Left ventricle myocardium inferior (tissue), 1 donor: Measurements from ENCODE around the gene TNFRSF17. TPM values are rescaled to one million over a fixed set of nuclear protein-coding genes. Genes with fewer than 3 reads are reported as not detected.
"Not testable (repeated sequence)": the region's sequence is repeated elsewhere in the genome, so short reads cannot be mapped to it uniquely, and the experiment has no call there.

Experiments
- DNase-seq: peaks from one replicate; pipeline ENCODE4 v3.0.0-alpha.2; 2020
- H3K27ac ChIP-seq: fragments of 200-600 bp; replicated peaks from 2 replicates; pipeline ENCODE4 v1.8.0; 2021
- H3K27me3 ChIP-seq: fragments of 200-600 bp; 2 replicates; pipeline ENCODE4 v1.8.0; 2021; ENCODE audit warnings: low read depth
- H3K36me3 ChIP-seq: fragments of 200-600 bp; 2 replicates; pipeline ENCODE4 v1.8.0; 2021
- H3K4me1 ChIP-seq: fragments of 200-600 bp; 2 replicates; pipeline ENCODE4 v1.8.0; 2021
- H3K4me3 ChIP-seq: fragments of 200-600 bp; 2 replicates; pipeline ENCODE4 v1.8.0; 2021; ENCODE audit warnings: mild to moderate bottlenecking, moderate library complexity
- H3K9me3 ChIP-seq: fragments of 200-600 bp; replicated peaks from 2 replicates; pipeline ENCODE4 v1.8.0; 2021
- CTCF ChIP-seq: fragments of 200-600 bp; IDR thresholded peaks from 2 replicates; pipeline ENCODE4 v1.8.0; 2021; ENCODE audit warnings: antibody characterized with exemption, mild to moderate bottlenecking, borderline replicate concordance
- intact Hi-C: fragments of 100-400 bp; cut with micrococcal nuclease; formaldehyde crosslinking; loops from one replicate; pipeline ENCODE4 v1.11.0; 2022
- total RNA-seq: library from RNA; stranded (reverse); fragmentation: NEBNext Ultra II Directional; extraction: Animal tissue kit (Norgen Biotek cat#: 25700); gene quantifications from one replicate; pipeline ENCODE4 v1.2.1, GENCODE V29; 2021
- donor health status: DM: no; HTN: yes; CAD: no; lungs with severe emphysema.

TNFRSF17 gene
- total RNA-seq, 1 donor from 2014 or later, result not detected

GRCh38 chr16:11956558-11956957 is 8.5 kb upstream of the TNFRSF17 start:
- intact Hi-C loops, result no loop called here
- no peak for TF ChIP-seq CTCF
- H3K27me3 ChIP-seq, result no peaks in the 10 kb centered on the region

GRCh38 chr16:11957591-11958395 is 7.2 kb upstream of the TNFRSF17 start:
- intact Hi-C loops, result no loop called here
- no peaks in the 10 kb centered on the region for H3K36me3 ChIP-seq
- H3K4me3 ChIP-seq, result no peak overlapping the region
- no peaks in the 10 kb centered on the region for H3K27me3 ChIP-seq
- H3K27ac ChIP-seq, result no peak overlapping the region
- no peak for DNase-seq
- TF ChIP-seq CTCF, result no peak
- H3K4me1 ChIP-seq, result no peaks in the 10 kb centered on the region
- H3K9me3 ChIP-seq, result no peaks in the 10 kb centered on the region

More at GRCh38 chr16:11956558-11956957, 8.5 kb upstream of the TNFRSF17 start:
- no peaks in the 10 kb centered on the region for H3K36me3 ChIP-seq
- no peak overlapping the region for H3K27ac ChIP-seq
- no peak overlapping the region for H3K4me3 ChIP-seq
- no peaks in the 10 kb centered on the region for H3K9me3 ChIP-seq
- no peaks in the 10 kb centered on the region for H3K4me1 ChIP-seq
- DNase-seq, result no peak

GRCh38 chr16:11962457-11962856 is 2.6 kb upstream of the TNFRSF17 start:
- intact Hi-C loops, H3K36me3 ChIP-seq, H3K4me3 ChIP-seq, H3K27ac ChIP-seq, H3K4me1 ChIP-seq, DNase-seq, H3K9me3 ChIP-seq, H3K27me3 ChIP-seq: not testable (repeated sequence)

GRCh38 chr16:11962978-11963377 is 2.0 kb upstream of the TNFRSF17 start:
- H3K27me3 ChIP-seq, H3K4me3 ChIP-seq, intact Hi-C loops, H3K36me3 ChIP-seq, H3K4me1 ChIP-seq, DNase-seq, H3K9me3 ChIP-seq, H3K27ac ChIP-seq: not testable (repeated sequence)

GRCh38 chr16:11963706-11964105 is 1.3 kb upstream of the TNFRSF17 start:
- Histone ChIP-seq H3K27me3 (no peaks in the 10 kb centered on the region), H3K4me3 (no peak overlapping the region), H3K36me3 (no peaks in the 10 kb centered on the region), H3K9me3 (no peaks in the 10 kb centered on the region), H3K4me1 (no peaks in the 10 kb centered on the region), H3K27ac (no peak overlapping the region)
- no peak for TF ChIP-seq CTCF
- DNase-seq, result no peak
- intact Hi-C loops, result no loop called here

- Histone ChIP-seq H3K27ac (no peak overlapping the region), H3K9me3 (no peaks in the 10 kb centered on the region), H3K36me3 (no peaks in the 10 kb centered on the region), H3K4me3 (no peak overlapping the region), H3K27me3 (no peaks in the 10 kb centered on the region), H3K4me1 (no peaks in the 10 kb centered on the region)
- no peak for DNase-seq
- intact Hi-C loops, result no loop called here
- no peak for TF ChIP-seq CTCF
Measured at GRCh38 chr16:11966173-11966572, 1.2 kb downstream of the TNFRSF17 start.
